Neural cell (in vitro differentiated cells): ENCODE data around the gene CRIP1. TPM values are rescaled to one million over a fixed set of nuclear protein-coding genes. Genes with fewer than 3 reads are reported as not detected.

Experiments
- H2AFZ ChIP-seq: fragments of 200-600, 300-800 bp; sonication (generic), shearing (Covaris generic); 2 replicates; pipeline ENCODE4 v1.6.0; 2014; ENCODE audit warnings: low read depth, mild to moderate bottlenecking, antibody characterized with exemption, low read length, moderate library complexity
- H3F3A ChIP-seq: fragments of 200-600 bp; shearing (Covaris generic); 2 replicates; pipeline ENCODE4 v1.6.1; 2016; ENCODE audit warnings: mild to moderate bottlenecking, moderate library complexity, mixed read lengths, antibody characterized with exemption, low read length; ENCODE audit not compliant: insufficient read depth, poor library complexity, severe bottlenecking
- H3K27ac ChIP-seq: fragments of 200-600, 300-800 bp; sonication (generic), shearing (Covaris generic); 2 replicates; pipeline ENCODE4 v1.5.1; 2014; ENCODE audit warnings: mild to moderate bottlenecking, low read length, moderate library complexity
- H3K27me3 ChIP-seq: fragments of 300-800, 200-600 bp; sonication (generic), shearing (Covaris generic); 2 replicates; pipeline ENCODE4 v1.6.0; 2014; ENCODE audit warnings: mild to moderate bottlenecking, low read depth, low read length, moderate library complexity; ENCODE audit not compliant: insufficient read depth
- H3K36me3 ChIP-seq: fragments of 300-800, 200-600 bp; sonication (generic), shearing (Covaris generic); 2 replicates; pipeline ENCODE4 v1.5.1; 2014; ENCODE audit warnings: mild to moderate bottlenecking, antibody characterized with exemption, low read length, moderate library complexity; ENCODE audit not compliant: insufficient read depth
- H3K4me2 ChIP-seq: fragments of 300-800, 200-600 bp; sonication (generic), shearing (Covaris generic); 2 replicates; pipeline ENCODE4 v1.6.0; 2014; ENCODE audit warnings: mild to moderate bottlenecking, low read length
- H3K4me3 ChIP-seq: fragments of 300-800, 200-600 bp; sonication (generic), shearing (Covaris generic); 2 replicates; pipeline ENCODE4 v1.5.1; 2014; ENCODE audit warnings: mild to moderate bottlenecking, low read length, moderate library complexity
- H3K79me2 ChIP-seq: fragments of 200-600 bp; shearing (Covaris generic); replicated peaks from 2 replicates; pipeline ENCODE4 v1.6.0; 2014; ENCODE audit warnings: mild to moderate bottlenecking, low read length, moderate library complexity; ENCODE audit not compliant: insufficient read depth
- H3K9ac ChIP-seq: fragments of 300-800, 200-600 bp; sonication (generic), shearing (Covaris generic); 2 replicates; pipeline ENCODE4 v1.6.1; 2016; ENCODE audit warnings: mild to moderate bottlenecking, low read length, mixed read lengths
- H3K9me2 ChIP-seq: fragments of 200-600 bp; shearing (Covaris generic); 2 replicates; pipeline ENCODE4 v1.6.1; 2016; ENCODE audit warnings: mild to moderate bottlenecking, low read length, mixed read lengths; ENCODE audit not compliant: insufficient read depth
- H3K9me3 ChIP-seq: fragments of 200-600, 300-800 bp; sonication (generic), shearing (Covaris generic); 2 replicates; pipeline ENCODE4 v1.6.1; 2016; ENCODE audit warnings: mild to moderate bottlenecking, mixed run types, low read length, moderate library complexity, mixed read lengths
- H4K20me1 ChIP-seq: fragments of 200-600 bp; shearing (Covaris generic); 2 replicates; pipeline ENCODE4 v1.6.1; 2016; ENCODE audit warnings: mild to moderate bottlenecking, mixed run types; ENCODE audit not compliant: insufficient read depth
- EP300 ChIP-seq: fragments of 450-650 bp; conservative IDR thresholded peaks from 2 replicates; pipeline ENCODE4 v1.6.1; 2014; ENCODE audit warnings: antibody characterized with exemption, mild to moderate bottlenecking, moderate library complexity; ENCODE audit not compliant: poor library complexity, severe bottlenecking
- EZH2 ChIP-seq: fragments of 200-600, 300-800 bp; shearing (Covaris generic), sonication (generic); IDR thresholded peaks from 2 replicates; pipeline ENCODE4 v1.6.1; 2014; ENCODE audit warnings: antibody characterized with exemption, low read length, borderline replicate concordance, mild to moderate bottlenecking; ENCODE audit not compliant: insufficient read depth, poor library complexity, severe bottlenecking
- MXI1 ChIP-seq: fragments of 450-650 bp; conservative IDR thresholded peaks from 2 replicates; pipeline ENCODE4 v1.6.1; 2014; ENCODE audit warnings: antibody characterized with exemption, mild to moderate bottlenecking; ENCODE audit not compliant: poor library complexity, severe bottlenecking
- POLR2AphosphoS5 ChIP-seq: IDR thresholded peaks from 2 replicates; pipeline ENCODE4 v1.6.1; 2012
- RAD21 ChIP-seq: fragments of 450-650 bp; conservative IDR thresholded peaks from 2 replicates; pipeline ENCODE4 v1.6.1; 2014; ENCODE audit warnings: antibody characterized with exemption, mild to moderate bottlenecking, moderate library complexity
- SMC3 ChIP-seq: fragments of 450-650 bp; conservative IDR thresholded peaks from 2 replicates; pipeline ENCODE4 v1.6.1; 2014; ENCODE audit warnings: antibody characterized with exemption, mild to moderate bottlenecking, moderate library complexity; ENCODE audit not compliant: poor library complexity
- TAF1 ChIP-seq: IDR thresholded peaks from 2 replicates; pipeline ENCODE4 v1.6.1; 2012; ENCODE audit warnings: low read depth
- polyA plus RNA-seq: library from polyadenylated mRNA; depleted of rRNA; stranded (reverse); fragments of >200 nt; gene quantifications from 2 replicates; pipeline ENCODE4 v1.2.3, GENCODE V29; 2014
- TF ChIP-seq, protein P1 (sequence below): IDR thresholded peaks from 2 replicates; pipeline ENCODE4 v1.6.1; 2012; ENCODE audit warnings: borderline replicate concordance
- TF ChIP-seq, protein P2 (sequence below): fragments of 450-650 bp; IDR thresholded peaks from 2 replicates; pipeline ENCODE4 v1.5.1; 2014; ENCODE audit warnings: antibody characterized with exemption, mild to moderate bottlenecking, moderate library complexity; ENCODE audit not compliant: poor library complexity, severe bottlenecking

CRIP1 gene
- polyA plus RNA-seq, 1 donor from 2014 or later: 0.58 TPM

DNA sequence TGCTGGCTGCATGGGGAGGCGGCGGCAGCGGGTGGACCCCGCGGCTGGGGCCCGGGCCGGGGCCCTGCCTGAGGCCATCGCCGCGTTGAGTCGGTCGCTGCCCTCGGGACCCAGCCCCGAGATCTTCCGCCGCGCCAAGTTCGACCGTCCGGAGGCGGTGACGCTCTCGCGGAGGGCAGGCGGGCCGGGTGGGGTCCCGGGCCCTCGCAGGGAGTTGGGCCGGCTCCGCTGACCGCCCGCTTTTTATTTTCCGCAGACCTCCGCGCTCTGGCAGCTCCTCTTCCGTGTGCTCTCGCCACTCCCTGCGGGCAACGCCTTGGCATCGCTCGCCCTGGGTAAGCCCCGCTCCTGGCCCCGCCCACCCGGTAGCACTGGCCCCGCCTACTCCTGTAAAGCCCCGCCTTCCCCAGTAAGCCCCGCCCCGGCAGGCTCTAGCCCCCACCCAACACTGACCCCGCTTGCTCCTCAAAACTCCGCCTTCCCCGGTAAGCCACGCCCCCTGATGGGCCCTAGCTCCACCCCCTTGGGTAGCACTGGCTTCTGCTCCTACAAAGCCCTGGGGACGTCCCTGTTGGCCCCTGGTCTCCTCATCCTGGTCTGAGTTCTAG is 4.8 kb downstream of the CRIP1 start:
- Histone ChIP-seq H3K9ac (no peak overlapping the region), H3K4me3 (peak overlapping the region; percentile 93), H3K27ac (no peak overlapping the region), H3K4me2 (peak overlapping the region; percentile 35), H4K20me1 (no peaks in the 10 kb centered on the region), H3F3A (no peaks in the 10 kb centered on the region), H2AFZ (no peak overlapping the region), H3K79me2 (no peaks in the 10 kb centered on the region), H3K36me3 (no peaks in the 10 kb centered on the region), H3K9me2 (no peaks in the 10 kb centered on the region), H3K27me3 (peaks cover 16% of the 10 kb centered on the region), H3K9me3 (no peaks in the 10 kb centered on the region)
- peak; percentile 100 for TF ChIP-seq MXI1
- no peak for TF ChIP-seq POLR2AphosphoS5

DNA sequence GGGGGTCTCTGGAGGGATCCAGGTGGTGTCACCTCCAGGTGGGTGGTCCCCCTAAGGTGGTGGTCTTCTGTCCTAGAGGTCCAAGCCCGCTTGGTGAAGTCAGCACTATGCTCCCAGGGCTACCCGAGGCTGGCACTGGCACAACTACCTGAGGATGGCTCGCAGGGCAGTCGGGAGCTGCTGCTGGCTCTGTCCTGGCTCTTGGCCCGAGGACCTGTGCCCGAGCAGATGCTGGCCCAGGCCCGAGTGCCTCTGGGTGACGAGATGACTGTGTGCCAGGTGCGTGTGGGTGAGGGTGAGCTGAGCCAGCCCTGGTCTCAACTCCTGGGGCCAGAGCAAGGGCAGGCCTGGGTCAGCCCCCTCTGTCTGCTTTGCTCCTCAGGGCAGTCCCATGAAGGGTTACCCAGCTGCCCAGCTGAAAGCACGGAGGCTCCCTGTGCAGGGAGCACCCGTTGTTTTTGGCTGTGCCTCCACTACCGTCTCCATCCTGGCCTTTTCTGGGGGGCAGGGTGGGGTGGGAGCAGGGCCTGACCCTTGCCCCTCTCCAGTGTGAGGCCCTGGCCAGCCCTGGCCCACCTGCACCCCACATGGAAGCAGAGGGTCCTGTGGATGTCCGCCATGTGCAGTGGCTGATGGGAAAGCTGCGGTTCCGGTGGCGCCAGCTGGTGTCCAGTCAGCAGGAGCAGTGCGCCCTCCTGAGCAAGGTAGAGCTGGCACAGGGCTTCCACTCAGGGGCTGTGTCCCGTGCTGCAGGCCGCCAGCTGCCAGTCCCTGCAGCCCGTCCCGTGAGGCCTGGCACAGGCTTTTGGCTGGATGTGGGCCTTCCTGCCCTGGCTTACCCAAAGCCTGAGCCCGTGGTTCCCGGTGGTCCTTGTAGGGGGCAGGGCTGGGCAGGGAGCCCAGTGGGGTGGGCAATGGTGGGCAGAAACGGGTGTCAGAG is 5.6 kb downstream of the CRIP1 start:
- TF ChIP-seq SMC3: no peak
- TF ChIP-seq POLR2AphosphoS5: no peak
- TF ChIP-seq, protein P1, sequence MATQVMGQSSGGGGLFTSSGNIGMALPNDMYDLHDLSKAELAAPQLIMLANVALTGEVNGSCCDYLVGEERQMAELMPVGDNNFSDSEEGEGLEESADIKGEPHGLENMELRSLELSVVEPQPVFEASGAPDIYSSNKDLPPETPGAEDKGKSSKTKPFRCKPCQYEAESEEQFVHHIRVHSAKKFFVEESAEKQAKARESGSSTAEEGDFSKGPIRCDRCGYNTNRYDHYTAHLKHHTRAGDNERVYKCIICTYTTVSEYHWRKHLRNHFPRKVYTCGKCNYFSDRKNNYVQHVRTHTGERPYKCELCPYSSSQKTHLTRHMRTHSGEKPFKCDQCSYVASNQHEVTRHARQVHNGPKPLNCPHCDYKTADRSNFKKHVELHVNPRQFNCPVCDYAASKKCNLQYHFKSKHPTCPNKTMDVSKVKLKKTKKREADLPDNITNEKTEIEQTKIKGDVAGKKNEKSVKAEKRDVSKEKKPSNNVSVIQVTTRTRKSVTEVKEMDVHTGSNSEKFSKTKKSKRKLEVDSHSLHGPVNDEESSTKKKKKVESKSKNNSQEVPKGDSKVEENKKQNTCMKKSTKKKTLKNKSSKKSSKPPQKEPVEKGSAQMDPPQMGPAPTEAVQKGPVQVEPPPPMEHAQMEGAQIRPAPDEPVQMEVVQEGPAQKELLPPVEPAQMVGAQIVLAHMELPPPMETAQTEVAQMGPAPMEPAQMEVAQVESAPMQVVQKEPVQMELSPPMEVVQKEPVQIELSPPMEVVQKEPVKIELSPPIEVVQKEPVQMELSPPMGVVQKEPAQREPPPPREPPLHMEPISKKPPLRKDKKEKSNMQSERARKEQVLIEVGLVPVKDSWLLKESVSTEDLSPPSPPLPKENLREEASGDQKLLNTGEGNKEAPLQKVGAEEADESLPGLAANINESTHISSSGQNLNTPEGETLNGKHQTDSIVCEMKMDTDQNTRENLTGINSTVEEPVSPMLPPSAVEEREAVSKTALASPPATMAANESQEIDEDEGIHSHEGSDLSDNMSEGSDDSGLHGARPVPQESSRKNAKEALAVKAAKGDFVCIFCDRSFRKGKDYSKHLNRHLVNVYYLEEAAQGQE: no peak
- no peak for TF ChIP-seq TAF1
- TF ChIP-seq, protein P2, sequence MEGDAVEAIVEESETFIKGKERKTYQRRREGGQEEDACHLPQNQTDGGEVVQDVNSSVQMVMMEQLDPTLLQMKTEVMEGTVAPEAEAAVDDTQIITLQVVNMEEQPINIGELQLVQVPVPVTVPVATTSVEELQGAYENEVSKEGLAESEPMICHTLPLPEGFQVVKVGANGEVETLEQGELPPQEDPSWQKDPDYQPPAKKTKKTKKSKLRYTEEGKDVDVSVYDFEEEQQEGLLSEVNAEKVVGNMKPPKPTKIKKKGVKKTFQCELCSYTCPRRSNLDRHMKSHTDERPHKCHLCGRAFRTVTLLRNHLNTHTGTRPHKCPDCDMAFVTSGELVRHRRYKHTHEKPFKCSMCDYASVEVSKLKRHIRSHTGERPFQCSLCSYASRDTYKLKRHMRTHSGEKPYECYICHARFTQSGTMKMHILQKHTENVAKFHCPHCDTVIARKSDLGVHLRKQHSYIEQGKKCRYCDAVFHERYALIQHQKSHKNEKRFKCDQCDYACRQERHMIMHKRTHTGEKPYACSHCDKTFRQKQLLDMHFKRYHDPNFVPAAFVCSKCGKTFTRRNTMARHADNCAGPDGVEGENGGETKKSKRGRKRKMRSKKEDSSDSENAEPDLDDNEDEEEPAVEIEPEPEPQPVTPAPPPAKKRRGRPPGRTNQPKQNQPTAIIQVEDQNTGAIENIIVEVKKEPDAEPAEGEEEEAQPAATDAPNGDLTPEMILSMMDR: no peak
- TF ChIP-seq EZH2: no peak
- no peak for TF ChIP-seq EP300
- TF ChIP-seq RAD21: no peak
- TF ChIP-seq MXI1: no peak
- Histone ChIP-seq H3K4me2 (no peak overlapping the region), H3K27me3 (peaks cover 7% of the 10 kb centered on the region), H3K4me3 (peak overlapping the region; percentile 93), H3K9me2 (no peaks in the 10 kb centered on the region), H3F3A (no peaks in the 10 kb centered on the region), H3K79me2 (no peaks in the 10 kb centered on the region), H3K36me3 (no peaks in the 10 kb centered on the region), H4K20me1 (no peaks in the 10 kb centered on the region), H2AFZ (no peak overlapping the region), H3K9me3 (no peaks in the 10 kb centered on the region), H3K27ac (no peak overlapping the region), H3K9ac (no peak overlapping the region)
